Left lung (tissue), 10 donors: ENCODE data around the gene RETN. TPM values are rescaled to one million over a fixed set of nuclear protein-coding genes. Genes with fewer than 3 reads are reported as not detected.

Experiments
- ATAC-seq: fragments of 200-7000 bp; cut with Tn5 transposase; one replicate; pipeline ENCODE4 v1.9.1; 2020; ENCODE audit warnings: moderate library complexity
- DNase-seq, 4 donors: peaks; one replicate each; pipeline ENCODE4 v3.0.0-alpha.2; 2013 to 2020
- H3K27ac ChIP-seq, 2 donors: fragments of 200-600 bp; sonication (generic) in 1 of 2; one replicate each; pipeline versions ENCODE4 v1.5.0 to v1.8.0; 2020 to 2021
- H3K27me3 ChIP-seq, 2 donors: fragments of 200-600 bp; sonication (generic) in 1 of 2; one replicate each; pipeline versions ENCODE4 v1.5.0 to v1.8.0; 2020 to 2021
- H3K36me3 ChIP-seq, 2 donors: fragments of 200-600 bp; sonication (generic) in 1 of 2; one replicate each; pipeline versions ENCODE4 v1.5.0 to v1.8.0; 2020 to 2021
- H3K4me1 ChIP-seq, 2 donors: fragments of 200-600 bp; one replicate each; pipeline ENCODE4 v1.8.0; 2021
- H3K4me3 ChIP-seq, 2 donors: fragments of 200-600 bp; sonication (generic) in 1 of 2; one replicate each; pipeline versions ENCODE4 v1.5.0 to v1.8.0; 2020 to 2021; ENCODE audit warnings: mild to moderate bottlenecking in 1 of 2
- H3K9me3 ChIP-seq, 2 donors: fragments of 200-600 bp; sonication (generic) in 1 of 2; one replicate each; pipeline versions ENCODE4 v1.5.0 to v1.8.0; 2020 to 2021
- CTCF ChIP-seq, 2 donors: fragments of 200-600 bp; sonication (generic) in 1 of 2; IDR thresholded peaks; one replicate each; pipeline versions ENCODE4 v1.5.0 to v1.8.0; 2021; ENCODE audit warnings: antibody characterized with exemption in 2 of 2
- intact Hi-C, 2 donors: fragments of 100-400 bp; cut with DNase I; formaldehyde crosslinking; loops; one replicate each; pipeline versions ENCODE4 v1.11.2 to v1.14.2; 2022
- polyA plus RNA-seq, 6 donors: library from polyadenylated mRNA; unstranded; fragments of 120-200 nt; gene quantifications; one replicate each; pipeline ENCODE4 v1.2.1, GENCODE V29; 2013; ENCODE audit not compliant: insufficient read length in 6 of 6
- total RNA-seq, 2 donors: library from RNA; stranded (reverse); fragmentation: NEBNext Ultra II Directional; extraction: Animal tissue kit (Norgen Biotek cat#: 25700); gene quantifications; one replicate each; pipeline ENCODE4 v1.2.1, GENCODE V29; 2021
- donor health status: DM: no; HTN: yes; CAD: no.
- donor health status: DM: no; HTN: no; CAD: no.

Gene RETN
- total and polyA plus RNA-seq, 8 donors: 1.2 to 22.4 (median 2.3) TPM

- Histone ChIP-seq H3K4me1 (peaks cover 0 to 44% of the 10 kb centered on the region in 2 donors), H3K4me3 (peak overlapping the region in 1 of 2 donors; percentile 96), H3K36me3 (peaks cover 0 to 32% of the 10 kb centered on the region in 2 donors), H3K9me3 (no peaks in the 10 kb centered on the region), H3K27ac (peak overlapping the region in 1 of 2 donors; percentile 98), H3K27me3 (peaks cover 0 to 33% of the 10 kb centered on the region in 2 donors)
- ATAC-seq (no peak), DNase-seq (no peak)
- peak in 1 of 2 donors; percentile 25 for TF ChIP-seq CTCF (IDR thresholded peaks at IDR 0.05)
- intact Hi-C loops: no loop called here
Measured at GRCh38 chr19:7678971-7679751, 10.3 kb downstream of the RETN start.

GRCh38 chr19:7679771-7680605 is 11.1 kb downstream of the RETN start:
- Histone ChIP-seq H3K9me3 (no peaks in the 10 kb centered on the region), H3K27ac (peak overlapping the region; percentile 65 to 98), H3K4me3 (peak overlapping the region; percentile 85 to 96), H3K36me3 (peaks cover 0 to 41% of the 10 kb centered on the region in 2 donors), H3K27me3 (peaks cover 0 to 33% of the 10 kb centered on the region in 2 donors), H3K4me1 (peaks cover 0 to 39% of the 10 kb centered on the region in 2 donors)
- no peak for TF ChIP-seq CTCF (IDR thresholded peaks at IDR 0.05)
- no peak for ATAC-seq
- DNase-seq: no peak
- intact Hi-C loops: loop anchor here in 1 of 2 donors (10.0 kb wide), 1 partner anchor 115 kb away; no protein-coding TSS in a partner anchor

- Histone ChIP-seq H3K4me1 (peaks cover 0 to 31% of the 10 kb centered on the region in 2 donors), H3K9me3 (no peaks in the 10 kb centered on the region), H3K27ac (peak within 1 kb of the TSS; percentile 65 to 98), H3K27me3 (peaks cover 0 to 33% of the 10 kb centered on the region in 2 donors), H3K4me3 (peak within 1 kb of the TSS; percentile 85 to 96), H3K36me3 (peaks cover 0 to 44% of the 10 kb centered on the region in 2 donors)
- peak; percentile 97 to 100 for TF ChIP-seq CTCF (IDR thresholded peaks at IDR 0.05)
- DNase-seq: peak; percentile 84 to 98 (median 91)
- intact Hi-C loops: loop anchor here in 1 of 2 donors (10.0 kb wide), 1 partner anchor 114 kb away; no protein-coding TSS in a partner anchor
- peak; percentile 94 for ATAC-seq
Measured at GRCh38 chr19:7680606-7681339, 11.9 kb downstream of the RETN start, which contains the start of gene TRAPPC5. Gene TRAPPC5 (plus strand): TSS chr19:7680833. CDS start chr19:7682254, 1,421 bp downstream.

- Histone ChIP-seq H3K27ac (peak overlapping the region; percentile 65 to 98), H3K4me1 (peaks cover 0 to 30% of the 10 kb centered on the region in 2 donors), H3K9me3 (no peaks in the 10 kb centered on the region), H3K27me3 (peaks cover 0 to 28% of the 10 kb centered on the region in 2 donors), H3K36me3 (peaks cover 0 to 44% of the 10 kb centered on the region in 2 donors), H3K4me3 (peak overlapping the region; percentile 85 to 96)
- DNase-seq (peak; percentile 68 to 93 (median 88)), ATAC-seq (peak; percentile 78)
- intact Hi-C loops: loop anchor here in 1 of 2 donors (10.0 kb wide), 1 partner anchor 113 kb away; no protein-coding TSS in a partner anchor
- TF ChIP-seq CTCF (IDR thresholded peaks at IDR 0.05): peak; percentile 13 to 44
Measured at GRCh38 chr19:7681340-7682174, 12.7 kb downstream of the RETN start.
